Activated naive CD8-positive, alpha-beta T cell treated with anti-CD3 and anti-CD28 coated beads, Interleukin-2, amount 10 ng/mL, durations not matched to agents 7 days and 5 days (primary cell): ENCODE results near the gene LARGE1. TPM values are rescaled to one million over a fixed set of nuclear protein-coding genes. Genes with fewer than 3 reads are reported as not detected.

Experiments
- ATAC-seq: fragments of 150-1000 bp; cut with Tn5 transposase; one replicate; pipeline ENCODE4 v1.10.0; 2021; ENCODE audit warnings: low read depth, moderate library complexity
- POLR2A ChIA-PET: fragments of 350-600 bp; sonication (Branson Sonifier 250); formaldehyde crosslinking; loops from one replicate; lab custom pipeline; 2021; ENCODE audit warnings: antibody characterized with exemption; lab: Charles Lee
- DNase-seq: peaks from one replicate; pipeline ENCODE4 v3.0.0; 2021
- H3K27ac Mint-ChIP-seq: one replicate; pipeline ENCODE4 v1.8.0; 2022; ENCODE audit warnings: mild to moderate bottlenecking, mixed read lengths
- H3K27me3 Mint-ChIP-seq: one replicate; pipeline ENCODE4 v1.8.0; 2022; ENCODE audit warnings: mild to moderate bottlenecking, moderate library complexity, mixed read lengths
- H3K36me3 Mint-ChIP-seq: one replicate; pipeline ENCODE4 v1.8.0; 2021; ENCODE audit warnings: mild to moderate bottlenecking, mixed read lengths
- H3K4me1 Mint-ChIP-seq: one replicate; pipeline ENCODE4 v1.8.0; 2021; ENCODE audit warnings: mixed read lengths
- H3K4me3 Mint-ChIP-seq: one replicate; pipeline ENCODE4 v1.8.0; 2022; ENCODE audit warnings: mild to moderate bottlenecking, moderate library complexity, mixed read lengths
- H3K9me3 Mint-ChIP-seq: one replicate; pipeline ENCODE4 v1.8.0; 2021; ENCODE audit warnings: mixed read lengths
- total RNA-seq, 2 experiments: library from RNA; stranded (reverse); gene quantifications; one replicate each; pipeline ENCODE4 v1.2.3, GENCODE V29; 2021

LARGE1 gene
- total RNA-seq, 2 experiments from 2014 or later = 0.68 to 0.75 TPM

DNA sequence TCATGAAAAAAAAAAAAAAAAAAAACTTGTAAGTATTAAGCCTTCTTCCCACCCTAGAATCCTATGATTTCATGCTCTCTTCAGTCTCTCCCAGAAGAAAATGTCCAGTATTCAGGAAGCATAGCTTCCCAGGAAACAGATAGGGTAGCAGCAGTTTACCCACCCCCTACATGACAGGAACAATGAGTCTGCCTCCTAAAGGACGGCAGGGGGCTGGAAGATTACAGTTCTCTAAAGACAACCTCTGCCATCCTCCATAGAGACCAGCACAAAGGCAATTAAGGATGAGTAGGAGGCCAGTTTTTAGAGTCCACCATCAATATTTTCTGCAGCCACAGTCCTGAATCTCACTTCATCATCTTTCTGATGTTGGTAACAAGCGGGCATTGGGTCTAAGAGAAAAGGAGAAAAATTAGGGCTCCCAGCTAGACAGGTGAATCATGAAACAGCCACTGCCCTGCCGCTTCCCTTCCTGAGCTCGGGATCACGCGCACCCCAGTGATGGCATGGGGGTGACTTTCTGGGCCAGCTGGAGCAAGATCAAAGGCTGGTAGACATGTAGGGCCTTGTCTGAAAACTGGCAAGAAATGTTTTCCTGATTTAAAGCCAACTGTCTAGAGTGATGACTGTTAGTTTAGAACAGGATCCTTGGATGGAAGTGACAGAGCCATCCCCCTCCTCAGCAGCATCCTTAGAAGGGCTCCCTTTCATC lies 322.8 kb downstream of the LARGE1 start:
- H3K27me3 Mint-ChIP-seq = no peaks in the 10 kb centered on the region
- POLR2A ChIA-PET = no interaction called here
- ATAC-seq (no peak), DNase-seq (no peak)
- H3K4me3 Mint-ChIP-seq = no peak overlapping the region
- no peaks in the 10 kb centered on the region for H3K36me3 Mint-ChIP-seq
- no peak overlapping the region for H3K27ac Mint-ChIP-seq
- H3K4me1 Mint-ChIP-seq = no peaks in the 10 kb centered on the region
- peaks cover 6% of the 10 kb centered on the region for H3K9me3 Mint-ChIP-seq

DNA sequence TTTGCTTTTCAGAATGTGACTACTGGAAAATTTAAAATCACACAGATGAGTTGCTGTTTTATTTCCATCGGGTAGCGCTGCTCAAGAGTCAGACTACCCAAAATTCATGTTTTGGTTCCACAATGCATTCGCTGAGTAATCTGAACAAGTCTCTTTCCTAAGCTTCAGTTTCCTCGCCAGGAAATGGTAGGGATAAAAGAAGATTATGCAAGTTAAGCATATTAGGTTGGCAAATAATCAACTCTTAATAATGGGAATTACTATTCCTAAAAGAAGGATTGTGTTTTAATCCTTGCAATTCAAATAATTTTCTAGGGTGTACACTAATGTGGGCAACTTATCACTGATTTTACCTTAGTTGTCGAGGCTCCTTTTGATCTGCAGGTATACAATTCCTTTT lies 326.5 kb downstream of the LARGE1 start:
- POLR2A ChIA-PET = no interaction called here
- H3K4me3 Mint-ChIP-seq = no peak overlapping the region
- no peaks in the 10 kb centered on the region for H3K36me3 Mint-ChIP-seq
- ATAC-seq (no peak), DNase-seq (no peak)
- no peaks in the 10 kb centered on the region for H3K4me1 Mint-ChIP-seq
- H3K9me3 Mint-ChIP-seq = no peaks in the 10 kb centered on the region
- H3K27me3 Mint-ChIP-seq = no peaks in the 10 kb centered on the region
- H3K27ac Mint-ChIP-seq = no peak overlapping the region

DNA sequence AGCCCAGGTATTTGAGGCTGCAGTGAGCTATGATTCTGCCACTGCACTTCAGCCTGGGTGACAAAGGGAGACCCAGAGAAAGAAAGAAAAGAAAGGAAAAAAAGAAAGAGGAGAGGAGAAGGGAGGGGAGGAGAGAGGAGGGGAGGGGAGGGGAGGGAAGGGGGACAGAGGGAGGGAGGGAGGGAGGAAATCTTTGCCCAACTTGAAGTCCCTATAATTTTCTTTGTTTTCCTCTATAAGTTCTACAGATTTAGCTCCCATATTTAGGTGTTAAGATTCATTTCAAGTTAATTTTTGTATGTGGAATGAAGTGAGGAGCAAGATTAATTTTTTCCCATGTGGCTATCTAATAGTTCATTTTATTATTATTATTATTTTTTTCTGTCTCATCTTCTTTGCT lies 328.3 kb downstream of the LARGE1 start:
- Mint-ChIP-seq H3K4me3 (no peak overlapping the region), H3K4me1 (no peaks in the 10 kb centered on the region), H3K27ac (no peak overlapping the region), H3K9me3 (no peaks in the 10 kb centered on the region), H3K27me3 (no peaks in the 10 kb centered on the region), H3K36me3 (no peaks in the 10 kb centered on the region)
- DNase-seq (no peak), ATAC-seq (no peak)
- POLR2A ChIA-PET = no interaction called here

DNA sequence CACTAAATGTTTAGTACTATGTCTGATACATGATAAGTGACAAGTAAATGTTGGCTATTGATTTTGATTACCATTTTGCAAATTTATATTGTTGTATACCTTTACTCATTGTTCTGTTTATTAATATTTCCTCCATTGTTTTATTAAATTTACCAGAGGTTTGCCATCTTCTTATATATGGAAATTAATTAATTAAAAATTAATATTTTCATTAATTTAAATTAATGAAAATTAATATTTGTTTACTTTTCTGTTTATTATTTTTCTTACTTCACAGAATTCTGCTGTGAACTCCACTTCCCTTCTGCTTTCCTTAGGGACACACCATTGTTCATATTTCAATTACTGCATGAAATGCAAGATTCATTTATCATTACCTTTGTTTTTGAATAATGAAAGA lies 331.0 kb downstream of the LARGE1 start:
- H3K27me3 Mint-ChIP-seq = no peaks in the 10 kb centered on the region
- ATAC-seq = no peak
- no peaks in the 10 kb centered on the region for H3K36me3 Mint-ChIP-seq
- H3K9me3 Mint-ChIP-seq = peaks cover 2% of the 10 kb centered on the region
- no peak overlapping the region for H3K27ac Mint-ChIP-seq
- no peak overlapping the region for H3K4me3 Mint-ChIP-seq
- no peaks in the 10 kb centered on the region for H3K4me1 Mint-ChIP-seq
- no peak for DNase-seq
- POLR2A ChIA-PET = no interaction called here

DNA sequence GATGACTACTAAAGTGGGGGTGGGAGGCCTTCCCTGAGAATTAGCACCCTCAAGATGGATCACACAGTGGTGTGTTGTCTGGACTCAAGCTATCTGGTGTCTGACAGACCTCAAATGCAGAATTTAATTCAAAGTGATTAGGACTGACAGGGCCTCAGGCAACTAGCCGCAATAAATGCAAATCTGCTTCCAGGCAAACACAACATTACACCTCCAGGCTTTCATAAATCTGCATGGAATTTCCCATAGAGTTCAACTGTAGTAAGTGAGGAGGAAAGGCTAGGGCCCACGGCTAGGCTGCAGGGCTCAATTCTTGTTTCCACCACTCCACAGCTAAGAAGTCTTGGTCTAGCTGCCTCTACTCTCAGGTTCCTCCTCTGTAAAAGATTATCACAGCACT lies 331.4 kb downstream of the LARGE1 start:
- Mint-ChIP-seq H3K27me3 (no peaks in the 10 kb centered on the region), H3K4me3 (no peak overlapping the region)
- ATAC-seq = no peak

DNA sequence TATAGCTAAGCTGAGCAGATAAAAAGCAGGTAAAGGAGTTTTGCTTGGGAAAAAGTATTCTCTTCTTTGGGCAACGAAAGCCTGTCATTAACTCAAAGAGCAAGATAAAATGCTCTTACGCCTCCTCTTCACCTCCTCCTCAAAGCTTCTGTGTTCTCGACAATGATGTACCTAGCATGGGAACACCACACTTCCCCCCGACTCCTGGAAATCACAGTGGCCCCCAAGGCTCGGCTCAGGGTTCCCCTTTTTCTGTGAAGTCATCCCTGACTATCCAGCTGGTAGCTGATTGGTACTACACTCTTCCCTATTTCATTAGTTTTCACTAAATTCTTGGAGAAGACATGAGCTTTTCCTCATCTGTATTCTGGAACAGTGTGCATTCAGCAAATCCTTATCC lies 336.1 kb downstream of the LARGE1 start:
- ATAC-seq = no peak

More for the DNA sequence above, 331.4 kb downstream of the LARGE1 start:
- POLR2A ChIA-PET = no interaction called here
- Mint-ChIP-seq H3K4me1 (no peaks in the 10 kb centered on the region), H3K36me3 (no peaks in the 10 kb centered on the region), H3K27ac (no peak overlapping the region), H3K9me3 (peaks cover 2% of the 10 kb centered on the region)
- DNase-seq = no peak

DNA sequence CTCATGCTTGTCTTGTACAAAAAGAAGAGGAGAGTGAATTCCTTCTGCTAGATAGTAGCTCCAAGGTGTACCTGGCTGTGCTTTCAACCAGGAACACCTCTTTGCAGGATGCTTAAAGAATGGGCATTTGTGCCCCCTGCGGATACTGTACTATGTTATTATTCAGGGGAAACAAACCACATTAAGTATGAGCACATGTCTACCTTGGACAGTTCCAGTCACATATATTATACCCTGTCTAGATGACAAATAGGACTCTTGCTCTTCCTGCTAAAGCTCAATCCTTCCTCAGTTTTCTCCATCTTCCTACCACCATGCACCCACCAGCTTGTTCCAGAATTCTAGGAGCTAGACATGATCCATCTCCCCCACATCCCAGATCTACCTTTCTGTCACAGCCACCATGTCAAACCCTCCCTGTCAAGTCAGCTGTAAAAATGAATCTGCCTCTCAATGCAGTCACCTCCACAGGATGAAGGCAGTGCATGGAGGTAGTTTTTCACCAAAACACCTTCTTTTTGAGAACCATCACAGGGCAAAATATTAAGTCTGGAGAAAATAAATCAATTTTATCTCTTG lies 337.4 kb downstream of the LARGE1 start:
- peaks cover 2% of the 10 kb centered on the region for H3K9me3 Mint-ChIP-seq
- no peak overlapping the region for H3K4me3 Mint-ChIP-seq
- POLR2A ChIA-PET = no interaction called here
- no peak for DNase-seq
- ATAC-seq = no peak
- H3K36me3 Mint-ChIP-seq = no peaks in the 10 kb centered on the region
- H3K27me3 Mint-ChIP-seq = no peaks in the 10 kb centered on the region
- no peaks in the 10 kb centered on the region for H3K4me1 Mint-ChIP-seq
- H3K27ac Mint-ChIP-seq = no peak overlapping the region

More for the DNA sequence above, 336.1 kb downstream of the LARGE1 start:
- no peak for DNase-seq
- H3K27me3 Mint-ChIP-seq = no peaks in the 10 kb centered on the region
- no peaks in the 10 kb centered on the region for H3K4me1 Mint-ChIP-seq
- peaks cover 2% of the 10 kb centered on the region for H3K9me3 Mint-ChIP-seq
- POLR2A ChIA-PET = no interaction called here
- H3K27ac Mint-ChIP-seq = no peak overlapping the region
- no peaks in the 10 kb centered on the region for H3K36me3 Mint-ChIP-seq
- H3K4me3 Mint-ChIP-seq = no peak overlapping the region

DNA sequence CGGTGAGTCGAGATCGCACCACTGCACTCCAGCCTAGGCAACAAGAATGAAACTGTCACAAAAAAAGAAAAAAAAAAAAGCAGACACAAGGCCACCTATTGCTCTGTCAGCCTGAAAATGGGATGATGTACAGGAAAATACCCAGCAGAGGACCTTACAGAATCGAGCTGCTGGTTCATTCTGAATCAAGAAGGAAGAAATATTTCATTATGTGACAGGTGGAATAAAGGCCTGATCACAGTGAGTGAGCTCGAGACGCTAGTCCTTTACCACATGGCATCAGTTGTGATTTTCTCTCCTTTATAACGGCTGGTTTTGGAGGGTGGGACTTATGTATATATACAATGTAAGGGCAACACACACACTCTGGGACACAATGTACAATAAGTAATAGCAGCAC lies 340.0 kb downstream of the LARGE1 start:
- Mint-ChIP-seq H3K9me3 (peaks cover 2% of the 10 kb centered on the region), H3K4me3 (no peak overlapping the region), H3K27ac (no peak overlapping the region), H3K36me3 (no peaks in the 10 kb centered on the region), H3K27me3 (peaks cover 2% of the 10 kb centered on the region), H3K4me1 (no peaks in the 10 kb centered on the region)
- POLR2A ChIA-PET = no interaction called here
- ATAC-seq (no peak), DNase-seq (no peak)

DNA sequence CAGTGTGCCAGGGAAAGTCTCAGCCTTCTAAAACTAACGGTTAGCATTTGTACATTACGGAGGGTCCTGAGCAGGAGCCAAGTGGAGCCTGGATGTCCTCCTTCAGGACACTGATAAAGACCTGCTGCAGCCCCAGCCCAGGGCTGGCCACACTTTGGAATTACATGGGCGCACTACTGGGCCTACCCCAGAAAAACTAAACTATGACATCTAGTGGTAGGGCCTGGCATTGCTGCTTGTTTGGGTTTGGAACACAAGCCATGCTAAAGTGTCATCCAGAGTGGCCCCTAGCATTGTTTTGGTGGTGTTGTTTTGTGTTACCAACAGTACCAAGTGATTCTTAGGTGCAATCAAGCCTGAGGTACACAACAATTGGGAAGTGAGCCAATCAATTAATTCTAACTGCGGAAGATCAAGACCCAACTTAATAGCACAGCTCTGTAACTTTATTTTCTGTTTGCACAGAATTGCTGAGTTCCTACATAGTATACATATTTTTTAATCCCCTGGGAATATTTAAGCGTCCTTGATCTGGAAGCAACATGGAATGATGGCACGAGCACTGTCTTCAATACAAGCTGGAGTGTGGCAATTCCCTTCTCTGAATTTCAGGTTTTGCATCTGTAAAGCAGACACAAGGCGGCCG lies 340.7 kb downstream of the LARGE1 start:
- H3K9me3 Mint-ChIP-seq = no peaks in the 10 kb centered on the region
- H3K4me3 Mint-ChIP-seq = no peak overlapping the region
- peak; percentile 30 for DNase-seq
- no peaks in the 10 kb centered on the region for H3K4me1 Mint-ChIP-seq
- peaks cover 2% of the 10 kb centered on the region for H3K27me3 Mint-ChIP-seq
- no peak overlapping the region for H3K27ac Mint-ChIP-seq
- POLR2A ChIA-PET = no interaction called here
- no peak for ATAC-seq
- H3K36me3 Mint-ChIP-seq = no peaks in the 10 kb centered on the region

DNA sequence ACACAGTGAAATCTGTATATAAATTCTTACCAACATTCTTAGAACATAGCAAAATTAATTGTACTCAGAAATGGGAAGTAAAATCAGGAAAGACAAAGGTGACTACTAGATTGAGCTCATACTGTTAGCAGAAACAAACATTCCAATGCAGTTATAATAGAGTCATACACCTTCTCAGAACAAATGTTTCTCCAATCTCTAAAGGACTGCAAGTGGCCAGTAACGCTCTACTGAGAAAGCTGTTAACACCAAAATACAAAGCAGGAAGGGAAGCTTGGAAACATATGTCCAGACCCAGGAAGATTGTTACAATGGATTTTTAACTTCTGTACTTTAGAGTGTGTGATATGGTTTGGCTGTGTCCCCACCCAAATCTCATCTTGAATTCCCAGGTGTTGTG lies 341.5 kb downstream of the LARGE1 start:
- no peaks in the 10 kb centered on the region for H3K4me1 Mint-ChIP-seq
- no peaks in the 10 kb centered on the region for H3K9me3 Mint-ChIP-seq
- no peak overlapping the region for H3K27ac Mint-ChIP-seq
- ATAC-seq (no peak), DNase-seq (no peak)
- no peak overlapping the region for H3K4me3 Mint-ChIP-seq
- peaks cover 2% of the 10 kb centered on the region for H3K27me3 Mint-ChIP-seq
- POLR2A ChIA-PET = no interaction called here
- H3K36me3 Mint-ChIP-seq = no peaks in the 10 kb centered on the region

DNA sequence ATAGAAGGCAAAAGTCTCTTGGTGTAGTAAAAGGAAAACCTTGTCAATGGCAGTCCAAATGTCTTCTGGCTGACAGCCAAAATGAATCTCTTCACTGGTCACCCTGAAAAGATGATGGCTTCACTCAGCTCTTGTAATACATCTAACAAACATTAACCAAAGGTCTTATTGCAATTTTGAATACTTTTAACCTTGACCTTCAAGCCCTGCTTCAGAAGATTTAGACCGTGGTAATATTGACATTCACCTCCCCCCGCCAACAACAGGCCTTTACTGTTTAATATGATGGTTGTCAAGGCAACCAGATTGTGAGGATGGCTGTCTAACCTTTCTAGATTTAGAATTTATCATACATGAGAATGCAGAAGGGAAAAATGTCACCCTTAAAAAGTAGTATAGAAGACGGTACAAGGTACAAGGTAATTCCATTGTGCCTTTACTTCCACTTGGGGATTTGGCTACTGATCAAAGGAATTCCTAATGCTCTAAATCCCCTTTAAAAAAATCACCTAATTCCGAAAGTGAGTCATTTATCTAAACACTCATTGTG lies 342.3 kb downstream of the LARGE1 start:
- Mint-ChIP-seq H3K27me3 (peaks cover 2% of the 10 kb centered on the region), H3K4me3 (no peak overlapping the region), H3K36me3 (no peaks in the 10 kb centered on the region), H3K27ac (no peak overlapping the region), H3K9me3 (no peaks in the 10 kb centered on the region), H3K4me1 (no peaks in the 10 kb centered on the region)
- no peak for ATAC-seq
- DNase-seq = no peak
- POLR2A ChIA-PET = no interaction called here

DNA sequence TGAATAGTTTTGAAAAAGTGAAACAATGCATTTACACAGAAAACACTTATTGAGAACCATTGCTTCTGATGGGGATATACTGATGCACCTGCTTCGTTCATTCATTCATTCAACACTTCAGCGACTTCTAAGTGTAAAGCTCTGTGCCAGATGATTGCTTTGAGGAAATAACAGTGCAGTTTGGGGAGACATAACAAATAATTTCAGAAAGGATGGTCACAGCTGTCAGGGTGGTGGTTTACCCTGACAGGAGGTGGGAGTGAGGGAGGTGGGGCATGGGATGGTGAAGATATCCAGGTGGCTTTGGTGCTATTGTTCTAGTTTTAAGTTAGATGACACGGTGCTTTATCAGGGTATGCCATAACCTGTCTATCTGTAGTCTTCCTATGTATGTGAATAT lies 344.1 kb downstream of the LARGE1 start:
- peaks cover 2% of the 10 kb centered on the region for H3K27me3 Mint-ChIP-seq
- H3K36me3 Mint-ChIP-seq = no peaks in the 10 kb centered on the region
- ATAC-seq = no peak
- no peak for DNase-seq
- no peak overlapping the region for H3K27ac Mint-ChIP-seq
- no peaks in the 10 kb centered on the region for H3K4me1 Mint-ChIP-seq
- POLR2A ChIA-PET = no interaction called here
- no peak overlapping the region for H3K4me3 Mint-ChIP-seq
- no peaks in the 10 kb centered on the region for H3K9me3 Mint-ChIP-seq

DNA sequence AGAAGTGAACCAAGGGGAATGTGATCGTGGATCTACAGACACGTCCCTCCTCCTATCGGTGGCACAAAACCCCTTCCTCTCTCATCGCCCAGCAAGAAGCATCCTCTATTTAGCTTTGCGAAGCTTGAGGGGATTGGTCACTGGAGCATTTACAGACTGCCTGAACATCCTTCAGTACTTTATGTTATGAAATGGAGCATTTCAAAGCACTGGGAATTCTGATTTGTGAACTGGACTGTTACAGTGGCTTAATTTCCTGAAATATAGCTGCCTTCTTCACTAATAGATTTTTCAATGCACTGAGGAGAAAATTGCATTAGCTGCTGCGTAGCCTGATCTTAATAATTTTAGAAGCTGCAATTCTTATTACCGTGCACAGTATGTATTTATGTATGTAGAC lies 344.5 kb downstream of the LARGE1 start:
- Mint-ChIP-seq H3K27ac (no peak overlapping the region), H3K9me3 (no peaks in the 10 kb centered on the region), H3K36me3 (no peaks in the 10 kb centered on the region), H3K4me3 (no peak overlapping the region), H3K4me1 (no peaks in the 10 kb centered on the region), H3K27me3 (peaks cover 2% of the 10 kb centered on the region)
- ATAC-seq (no peak), DNase-seq (no peak)
- POLR2A ChIA-PET = no interaction called here

DNA sequence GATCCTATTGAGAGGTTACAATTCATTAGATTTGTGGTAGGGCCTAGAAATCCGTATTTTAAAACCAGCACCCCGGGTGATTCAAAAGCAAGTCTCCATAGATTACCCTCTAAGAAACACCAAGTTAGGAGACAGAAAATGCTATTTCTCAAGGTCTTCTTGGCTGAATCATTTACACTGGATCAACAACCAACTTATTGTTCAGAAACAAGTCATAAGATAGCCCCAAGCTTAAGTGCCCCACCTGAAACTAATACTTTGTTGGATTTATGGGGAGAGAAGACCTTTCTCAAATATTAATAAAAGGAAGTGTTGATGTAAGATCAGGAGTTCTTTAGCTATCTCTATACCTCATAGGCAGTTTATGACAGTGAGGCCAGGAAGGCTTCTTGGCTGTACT lies 345.2 kb downstream of the LARGE1 start:
- POLR2A ChIA-PET = no interaction called here
- ATAC-seq = no peak

More for the DNA sequence above, 345.2 kb downstream of the LARGE1 start:
- H3K27me3 Mint-ChIP-seq = peaks cover 2% of the 10 kb centered on the region
- no peak overlapping the region for H3K27ac Mint-ChIP-seq
- H3K36me3 Mint-ChIP-seq = no peaks in the 10 kb centered on the region
- H3K4me3 Mint-ChIP-seq = no peak overlapping the region
- H3K9me3 Mint-ChIP-seq = no peaks in the 10 kb centered on the region
- no peak for DNase-seq
- H3K4me1 Mint-ChIP-seq = no peaks in the 10 kb centered on the region
